GM23248 (cell line): ENCODE data around the gene HCN2. TPM values are rescaled to one million over a fixed set of nuclear protein-coding genes. Genes with fewer than 3 reads are reported as not detected.

Source experiments
- DNase-seq: peaks from one replicate; pipeline ENCODE4 v3.0.0-alpha.2; 2015
- H2AFZ ChIP-seq: fragments of 200-600 bp; sonication (generic); 2 replicates; pipeline ENCODE4 v1.6.1; 2016; ENCODE audit warnings: antibody characterized with exemption
- H3F3A ChIP-seq: fragments of 200-600 bp; sonication (generic); 2 replicates; pipeline ENCODE4 v1.6.1; 2016; ENCODE audit warnings: mild to moderate bottlenecking, antibody characterized with exemption, mixed run types; ENCODE audit not compliant: insufficient read depth
- H3K27ac ChIP-seq: fragments of 200-600 bp; sonication (generic); 2 replicates; pipeline ENCODE4 v1.5.1; 2016; ENCODE audit warnings: mild to moderate bottlenecking
- H3K27me3 ChIP-seq: fragments of 200-600 bp; sonication (generic); replicated peaks from 2 replicates; pipeline ENCODE4 v1.6.1; 2016; ENCODE audit warnings: mild to moderate bottlenecking; ENCODE audit not compliant: insufficient read depth
- H3K36me3 ChIP-seq: fragments of 200-600 bp; sonication (generic); 2 replicates; pipeline ENCODE4 v1.6.1; 2016; ENCODE audit warnings: low read depth, mild to moderate bottlenecking
- H3K4me1 ChIP-seq: fragments of 200-600 bp; sonication (generic); 2 replicates; pipeline ENCODE4 v1.6.1; 2016; ENCODE audit warnings: mild to moderate bottlenecking; ENCODE audit not compliant: insufficient read depth
- H3K4me2 ChIP-seq: fragments of 200-600 bp; sonication (generic); one replicate; pipeline ENCODE4 v1.6.1; 2016; ENCODE audit warnings: mild to moderate bottlenecking; ENCODE audit not compliant: unreplicated experiment
- H3K4me3 ChIP-seq: fragments of 200-600 bp; sonication (generic); 2 replicates; pipeline ENCODE4 v1.5.1; 2016; ENCODE audit warnings: mild to moderate bottlenecking
- H3K79me2 ChIP-seq: fragments of 200-600 bp; sonication (generic); 2 replicates; pipeline ENCODE4 v1.6.1; 2016; ENCODE audit warnings: mild to moderate bottlenecking; ENCODE audit not compliant: insufficient read depth
- H3K9ac ChIP-seq: fragments of 200-600 bp; sonication (generic); 2 replicates; pipeline ENCODE4 v1.6.1; 2016; ENCODE audit warnings: mild to moderate bottlenecking
- H3K9me2 ChIP-seq: fragments of 200-600 bp; sonication (generic); 2 replicates; pipeline ENCODE4 v1.6.1; 2016; ENCODE audit warnings: mixed run types, mild to moderate bottlenecking, moderate library complexity; ENCODE audit not compliant: insufficient read depth
- H3K9me3 ChIP-seq: fragments of 200-600 bp; sonication (generic); one replicate; pipeline ENCODE4 v1.6.1; 2017; ENCODE audit warnings: low read depth
- H4K20me1 ChIP-seq: fragments of 200-600 bp; sonication (generic); 2 replicates; pipeline ENCODE4 v1.6.0; 2016; ENCODE audit not compliant: insufficient read depth
- EZH2 ChIP-seq: fragments of 200-600 bp; sonication (generic); IDR thresholded peaks from 2 replicates; pipeline ENCODE4 v1.6.1; 2018; ENCODE audit warnings: antibody characterized with exemption, mild to moderate bottlenecking; ENCODE audit not compliant: insufficient read depth, poor library complexity, severe bottlenecking
- EZH2phosphoT487 ChIP-seq: fragments of 200-600 bp; sonication (generic); IDR thresholded peaks from 2 replicates; pipeline ENCODE4 v1.6.1; 2018; ENCODE audit warnings: antibody characterized with exemption, moderate library complexity, mild to moderate bottlenecking, low read depth; ENCODE audit not compliant: insufficient read depth
- WGBS, 2 experiments: methylation state at CpG; one replicate each; pipeline ENCODE4 v1.1.6; 2015 to 2017; ENCODE audit warnings: low lambda C conversion rate in 2 of 2, low coverage in 1 of 2; ENCODE audit errors: missing lambda C conversion rate in 2 of 2; 5-methylcytosine and 5-hydroxymethylcytosine counted together
- in situ Hi-C: fragments of 300-500 bp; cut with MboI; formaldehyde crosslinking; loops from 2 replicates; pipeline ENCODE4 v1.15.0; 2020
- polyA plus RNA-seq: library from polyadenylated mRNA; unstranded; fragments of >200 nt; fragmentation: Nextera tagmentation; extraction: Ambion mirVana; gene quantifications from 2 replicates; pipeline ENCODE4 v1.2.1, GENCODE V29; 2016
- total RNA-seq: library from RNA; depleted of rRNA; stranded (reverse); fragments of >200 nt; shearing (Covaris generic); gene quantifications from 2 replicates; pipeline ENCODE4 v1.2.3, GENCODE V29; 2014

Gene HCN2
- total and polyA plus RNA-seq, 2 experiments from 2014 or later = 0.14 to 3.1 TPM

DNA sequence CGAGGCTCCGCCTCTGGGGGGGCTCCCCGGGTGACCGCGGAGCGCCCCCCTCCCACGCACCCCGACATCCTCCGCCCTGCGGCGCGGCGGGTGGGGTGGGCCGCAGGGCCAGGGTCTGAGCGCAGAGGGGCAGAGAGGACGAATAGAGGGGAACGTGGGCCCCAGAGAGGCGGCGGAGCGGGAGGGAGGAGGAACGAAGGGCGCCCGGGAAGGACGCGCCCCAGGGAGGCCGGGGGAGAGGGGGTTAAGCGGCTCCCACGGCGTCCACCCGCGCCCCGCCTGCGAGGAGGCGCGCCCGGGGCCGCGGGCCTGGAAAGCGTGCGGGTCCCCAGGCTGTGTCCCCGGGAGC lies 1.0 kb downstream of the HCN2 start:
- no peak overlapping the region for H3K9ac ChIP-seq
- H3K9me3 ChIP-seq = no peaks in the 10 kb centered on the region
- H3K4me1 ChIP-seq = peaks cover 9% of the 10 kb centered on the region
- TF ChIP-seq EZH2 = no peak
- TF ChIP-seq EZH2phosphoT487 = no peak
- no peak overlapping the region for H3K27ac ChIP-seq
- H3K27me3 ChIP-seq = no peaks in the 10 kb centered on the region; the same call in 1 of the 2 replicates
- in situ Hi-C loops = no loop called here
- H2AFZ ChIP-seq = no peak overlapping the region
- no peaks in the 10 kb centered on the region for H3K9me2 ChIP-seq
- no peaks in the 10 kb centered on the region for H3K79me2 ChIP-seq
- H3K36me3 ChIP-seq = no peaks in the 10 kb centered on the region
- 0 out of 2 replicates have a peak, but pooled peaks cover 7% of the 10 kb centered on the region for H3F3A ChIP-seq
- no peak overlapping the region for H3K4me2 ChIP-seq
- no peak for DNase-seq
- peak overlapping the region; percentile 51 for H3K4me3 ChIP-seq
- H4K20me1 ChIP-seq = no peaks in the 10 kb centered on the region
- 4% methylated on average over 7 to 37 of the region's 41 CpGs for WGBS, 2 experiments

DNA sequence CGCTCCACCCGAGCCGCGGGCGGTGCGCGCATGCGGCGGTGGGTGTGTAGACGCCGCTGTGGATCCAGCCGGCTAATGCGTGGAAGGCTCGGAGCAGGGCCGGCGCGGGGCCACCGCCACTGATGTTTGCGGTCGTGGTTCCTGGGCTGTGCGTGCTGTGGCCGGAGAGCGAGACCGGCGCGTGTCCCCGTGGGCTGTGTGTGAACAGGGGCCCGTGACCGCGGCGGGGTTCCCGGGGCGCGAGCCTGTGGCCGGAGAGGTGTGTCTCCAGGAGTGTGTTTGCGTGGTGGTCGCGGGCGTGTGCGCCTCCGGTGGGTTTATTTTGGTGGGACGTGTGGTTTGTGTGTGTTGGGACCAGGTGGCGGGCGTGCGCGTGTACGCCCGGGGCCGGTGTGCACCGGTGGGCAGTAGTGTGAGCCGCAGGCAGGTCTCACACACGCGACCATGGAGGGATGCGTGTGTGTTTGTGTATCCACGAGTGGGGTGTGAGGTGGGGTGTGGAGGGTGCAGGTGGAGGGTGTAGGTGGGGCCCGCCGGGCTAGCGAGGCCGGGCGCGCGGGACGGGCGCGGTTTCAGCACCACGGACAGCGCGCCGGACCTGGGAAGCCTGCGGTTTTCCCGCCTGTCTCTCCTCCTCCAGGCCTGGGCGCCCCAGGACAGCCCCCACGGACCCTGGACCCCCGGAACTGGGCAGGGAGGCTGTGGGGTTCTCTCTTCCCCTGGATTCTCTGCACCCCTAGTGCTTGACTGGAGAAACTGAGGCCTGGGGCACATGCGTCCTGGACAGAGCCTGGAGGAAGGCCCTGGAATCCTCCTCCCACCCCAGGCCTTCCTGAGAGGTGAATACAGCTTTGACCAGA lies 1.6 kb downstream of the HCN2 start:
- Histone ChIP-seq H3K4me1 (peaks cover 9% of the 10 kb centered on the region), H3K9me3 (no peaks in the 10 kb centered on the region), H2AFZ (no peak overlapping the region), H3K9me2 (no peaks in the 10 kb centered on the region), H3K36me3 (no peaks in the 10 kb centered on the region), H3K4me2 (no peak overlapping the region), H3K27ac (no peak overlapping the region), H3F3A (0 out of 2 replicates have a peak, but pooled peaks cover 5% of the 10 kb centered on the region), H3K79me2 (no peaks in the 10 kb centered on the region), H3K27me3 (no peaks in the 10 kb centered on the region; the same call in 1 of the 2 replicates), H3K4me3 (no peak overlapping the region), H4K20me1 (no peaks in the 10 kb centered on the region), H3K9ac (no peak overlapping the region)
- 29 to 31% methylated on average over 48 to 75 of the region's 75 CpGs for WGBS, 2 experiments
- in situ Hi-C loops = no loop called here
- DNase-seq = peak; percentile 62
- no peak for TF ChIP-seq EZH2
- TF ChIP-seq EZH2phosphoT487 = no peak

DNA sequence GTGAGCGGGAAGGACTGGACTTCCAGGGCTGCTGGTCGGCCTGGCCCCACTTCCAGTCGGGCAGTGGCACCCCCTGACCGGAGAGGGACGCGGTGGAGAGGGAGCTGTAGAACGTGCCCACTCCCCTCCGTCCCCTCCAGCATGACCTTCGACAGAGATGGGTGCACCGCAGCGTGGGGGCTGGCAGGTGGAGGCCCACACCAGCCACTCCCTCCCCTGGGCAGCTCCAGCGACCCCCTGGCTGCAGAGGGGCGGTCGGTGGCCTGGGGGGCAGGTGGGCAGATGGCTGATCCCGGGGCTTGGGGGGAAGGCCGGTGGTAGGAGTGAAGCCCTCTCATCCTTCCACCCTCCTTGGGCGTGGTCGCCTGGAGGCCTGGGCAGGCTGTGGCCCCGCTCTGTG lies 2.4 kb downstream of the HCN2 start:
- Histone ChIP-seq H3F3A (no peaks in the 10 kb centered on the region), H3K9me2 (no peaks in the 10 kb centered on the region), H4K20me1 (no peaks in the 10 kb centered on the region), H3K9ac (no peak overlapping the region), H3K27ac (no peak overlapping the region), H2AFZ (no peak overlapping the region), H3K4me3 (no peak overlapping the region), H3K36me3 (no peaks in the 10 kb centered on the region), H3K79me2 (no peaks in the 10 kb centered on the region), H3K4me1 (peaks cover 4% of the 10 kb centered on the region), H3K27me3 (no peaks in the 10 kb centered on the region; the same call in 1 of the 2 replicates), H3K9me3 (no peaks in the 10 kb centered on the region), H3K4me2 (no peak overlapping the region)
- no peak for DNase-seq
- TF ChIP-seq EZH2 (no peak), EZH2phosphoT487 (no peak)
- 76% methylated on average over 16 to 19 of the region's 19 CpGs for WGBS, 2 experiments
- in situ Hi-C loops = no loop called here

DNA sequence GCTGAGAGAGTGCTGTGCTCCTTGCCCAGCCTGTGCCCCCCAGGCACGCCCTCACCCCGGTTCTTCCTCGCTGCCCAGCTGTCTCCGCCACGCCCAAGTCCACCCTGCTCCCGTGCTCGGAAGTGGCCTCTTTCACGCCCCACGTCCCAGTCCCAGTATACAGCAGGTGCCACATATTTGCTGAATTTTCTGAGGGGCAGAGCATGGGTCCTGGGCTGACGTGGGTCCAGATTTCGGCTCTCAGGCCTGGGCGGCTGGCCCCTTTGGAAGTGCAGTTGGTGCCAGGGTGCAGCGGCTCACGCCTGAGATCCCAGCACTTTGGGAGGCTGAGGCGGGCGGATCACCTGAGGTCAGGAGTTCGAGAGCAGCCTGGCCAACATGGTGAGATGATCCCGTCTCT lies 3.4 kb downstream of the HCN2 start:
- H3K4me1 ChIP-seq = no peaks in the 10 kb centered on the region
- no peak overlapping the region for H2AFZ ChIP-seq
- H3K27ac ChIP-seq = no peak overlapping the region
- no peaks in the 10 kb centered on the region for H3K36me3 ChIP-seq
- H4K20me1 ChIP-seq = no peaks in the 10 kb centered on the region
- TF ChIP-seq EZH2 = no peak
- 78 to 79% methylated on average over 17 to 18 of the region's 18 CpGs for WGBS, 2 experiments
- no peaks in the 10 kb centered on the region for H3K9me2 ChIP-seq
- H3K27me3 ChIP-seq = no peaks in the 10 kb centered on the region; the same call in 1 of the 2 replicates
- no peak overlapping the region for H3K9ac ChIP-seq
- no peak overlapping the region for H3K4me3 ChIP-seq
- H3F3A ChIP-seq = no peaks in the 10 kb centered on the region
- no peaks in the 10 kb centered on the region for H3K79me2 ChIP-seq
- H3K9me3 ChIP-seq = no peaks in the 10 kb centered on the region
- no peak overlapping the region for H3K4me2 ChIP-seq
- no peak for DNase-seq
- in situ Hi-C loops = no loop called here
